Renal pelvis (tissue), 4 donors: ENCODE data around the gene OAT. TPM values are rescaled to one million over a fixed set of nuclear protein-coding genes. Genes with fewer than 3 reads are reported as not detected.
A peak's percentile ranks its signal among the peaks of the same experiment; 100 is the strongest.

ENCODE experiments used
- DNase-seq: peaks from one replicate; pipeline ENCODE4 v3.0.0-alpha.2; 2013
- polyA plus RNA-seq, 3 donors: library from polyadenylated mRNA; unstranded; fragments of 120-200 nt; gene quantifications; one replicate each; pipeline ENCODE4 v1.2.1, GENCODE V29; 2013; ENCODE audit not compliant: insufficient read length in 3 of 3

The OAT gene
- polyA plus RNA-seq, 3 donors, result 71.3 to 84.5 (median 79.1) TPM

- no peak for DNase-seq
These were observed 61.8 kb downstream of the OAT start for GRCh38 chr10:124356701-124357560.

GRCh38 chr10:124354411-124355382 lies 64.0 kb downstream of the OAT start:
- peak; percentile 58 for DNase-seq

GRCh38 chr10:124353896-124354295 lies 64.8 kb downstream of the OAT start:
- no peak for DNase-seq

- no peak for DNase-seq
These were observed 65.5 kb downstream of the OAT start for GRCh38 chr10:124353091-124353815.

GRCh38 chr10:124351481-124352220 lies 67.1 kb downstream of the OAT start:
- DNase-seq, result no peak

- no peak for DNase-seq
These were observed 67.9 kb downstream of the OAT start for GRCh38 chr10:124350806-124351205.

GRCh38 chr10:124349996-124350280 lies 68.8 kb downstream of the OAT start:
- DNase-seq, result no peak

- DNase-seq, result no peak
These were observed 69.3 kb downstream of the OAT start for GRCh38 chr10:124349231-124349995.

- no peak for DNase-seq
These were observed 69.9 kb downstream of the OAT start for GRCh38 chr10:124348801-124349200.

GRCh38 chr10:124347956-124348355 lies 70.8 kb downstream of the OAT start:
- DNase-seq, result no peak

Other genes starting within 250 kb of the OAT start
- not detected for gene NKX1-2, start 31.1 kb upstream of the OAT start, polyA plus RNA-seq
- 10 to 100 TPM; 19.6 to 26.3 (median 24.2) TPM for gene LHPP, start 42.9 kb upstream of the OAT start, polyA plus RNA-seq